PC-3 (cell line): ENCODE data around the gene TNRC6B. TPM values are rescaled to one million over a fixed set of nuclear protein-coding genes. Genes with fewer than 3 reads are reported as not detected.
"Not testable (repeated sequence)": the region's sequence is repeated elsewhere in the genome, so short reads cannot be mapped to it uniquely, and the experiment has no call there.

ENCODE experiments used
- ATAC-seq: fragments of 200-7000 bp; cut with Tn5 transposase; 2 replicates; pipeline ENCODE4 v1.9.1; 2020; ENCODE audit warnings: mild to moderate bottlenecking, moderate library complexity
- BruUV-seq: library from RNA; stranded (reverse); fragments of 400-500 nt; replicated peaks from 2 replicates; lab custom pipeline; 2021; lab: Mats Ljungman, UMichigan
- CTCF ChIA-PET: fragments of 300-600 bp; sonication (Branson Sonifier 250); formaldehyde crosslinking; loops from one replicate; lab custom pipeline; 2022; ENCODE audit warnings: antibody characterized with exemption; lab: Charles Lee
- POLR2A ChIA-PET: fragments of 300-600 bp; sonication (Branson Sonifier 250); formaldehyde crosslinking; loops from one replicate; lab custom pipeline; 2022; ENCODE audit warnings: antibody characterized with exemption; ENCODE audit not compliant: unreplicated experiment; lab: Charles Lee
- DNase-seq: peaks from one replicate; pipeline ENCODE4 v3.0.0-alpha.2; 2015
- H2AFZ ChIP-seq: fragments of 300-600 bp; sonication (generic); 2 replicates; pipeline ENCODE4 v1.6.0; 2016; ENCODE audit warnings: antibody characterized with exemption, low read length
- H3F3A ChIP-seq: fragments of 300-600 bp; sonication (generic); one replicate; pipeline ENCODE4 v1.6.0; 2017; ENCODE audit warnings: antibody characterized with exemption, low read length, control low read depth, mild to moderate bottlenecking; ENCODE audit not compliant: unreplicated experiment
- H3K27ac ChIP-seq: fragments of 300-600 bp; sonication (generic); 2 replicates; pipeline ENCODE4 v1.5.1; 2016; ENCODE audit warnings: mild to moderate bottlenecking, low read length
- H3K27me3 ChIP-seq: fragments of 300-600 bp; sonication (generic); 2 replicates; pipeline ENCODE4 v1.6.1; 2016; ENCODE audit warnings: low read length, mixed read lengths
- H3K36me3 ChIP-seq: fragments of 300-600 bp; sonication (generic); 2 replicates; pipeline ENCODE4 v1.6.1; 2016; ENCODE audit warnings: low read depth, mixed run types, low read length, mixed read lengths
- H3K4me1 ChIP-seq: fragments of 300-600 bp; sonication (generic); 2 replicates; pipeline ENCODE4 v1.5.1; 2016; ENCODE audit warnings: low read length; ENCODE audit not compliant: insufficient read depth
- H3K4me2 ChIP-seq: fragments of 300-600 bp; sonication (generic); 2 replicates; pipeline ENCODE4 v1.6.0; 2016; ENCODE audit warnings: low read length
- H3K4me3 ChIP-seq: fragments of 300-600 bp; sonication (generic); 2 replicates; pipeline ENCODE4 v1.5.1; 2016; ENCODE audit warnings: mild to moderate bottlenecking, low read length, mixed read lengths
- H3K79me2 ChIP-seq: fragments of 300-600 bp; sonication (generic); 2 replicates; pipeline ENCODE4 v1.6.1; 2017; ENCODE audit warnings: low read length, mixed read lengths
- H3K9ac ChIP-seq: fragments of 300-600 bp; sonication (generic); 2 replicates; pipeline ENCODE4 v1.6.0; 2016; ENCODE audit warnings: mild to moderate bottlenecking, low read length
- H3K9me2 ChIP-seq: fragments of 300-600 bp; sonication (generic); replicated peaks from 2 replicates; pipeline ENCODE4 v1.6.1; 2016; ENCODE audit warnings: mixed run types, low read length, mixed read lengths
- H3K9me3 ChIP-seq: fragments of 300-600 bp; sonication (generic); 2 replicates; pipeline ENCODE4 v1.6.1; 2016; ENCODE audit warnings: low read length, mixed read lengths
- H4K20me1 ChIP-seq: fragments of 300-600 bp; sonication (generic); 2 replicates; pipeline ENCODE4 v1.6.1; 2016; ENCODE audit warnings: low read length, mixed read lengths
- EZH2 ChIP-seq: fragments of 300-600 bp; sonication (generic); IDR thresholded peaks from one replicate; pipeline ENCODE4 v1.6.1; 2017; ENCODE audit warnings: antibody characterized with exemption, mild to moderate bottlenecking, low read length; ENCODE audit not compliant: unreplicated experiment
- EZH2phosphoT487 ChIP-seq: fragments of 300-600 bp; sonication (generic); IDR thresholded peaks from 2 replicates; pipeline ENCODE4 v1.6.1; 2018; ENCODE audit warnings: mild to moderate bottlenecking, antibody characterized with exemption, low read length, borderline replicate concordance
- intact Hi-C: fragments of 100-400 bp; cut with micrococcal nuclease; formaldehyde crosslinking; loops from 2 replicates; pipeline ENCODE4 v1.9.0; 2023
- total RNA-seq: library from RNA; depleted of rRNA; stranded (reverse); fragments of >200 nt; gene quantifications from 2 replicates; pipeline ENCODE4 v1.2.3, GENCODE V29; 2014
- TF ChIP-seq, protein P1 (sequence below): fragments of 300-600 bp; sonication (generic); conservative IDR thresholded peaks from 2 replicates; pipeline ENCODE4 v1.5.1; 2017; ENCODE audit warnings: antibody characterized with exemption, low read depth, mild to moderate bottlenecking, low read length

TNRC6B gene
- total RNA-seq, 1 experiment from 2014 or later, result 21.3 TPM

DNA sequence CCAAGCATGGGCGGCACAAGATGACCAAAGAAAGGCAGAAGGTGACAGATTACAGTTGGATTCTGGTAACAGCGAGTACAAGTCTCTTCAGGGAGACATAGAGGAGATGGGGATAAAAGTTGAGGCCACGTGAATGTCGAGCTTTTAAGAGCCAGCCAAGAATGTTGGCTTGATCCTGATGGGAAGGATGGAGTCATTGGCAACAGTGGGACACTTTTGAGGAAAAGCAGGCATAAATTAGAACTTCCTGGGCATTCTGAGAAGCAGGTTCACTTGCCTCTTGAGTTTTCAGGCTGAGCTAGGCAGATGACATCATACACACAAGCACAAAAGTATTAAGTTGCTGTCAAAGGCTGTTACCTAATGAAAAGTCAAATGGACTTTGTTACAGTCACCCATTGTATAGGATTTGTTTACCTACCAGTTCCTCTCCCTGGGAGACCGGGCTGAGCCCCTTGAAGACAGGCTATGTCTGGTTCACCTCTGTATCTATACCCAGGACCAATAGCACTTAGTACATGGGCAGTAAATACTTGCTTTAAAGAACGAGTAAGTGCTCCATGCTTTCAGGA, 41.1 kb downstream of the TNRC6B start:
- Histone ChIP-seq H3K79me2 (peaks cover 47% of the 10 kb centered on the region), H3K9me3 (no peaks in the 10 kb centered on the region), H3K36me3 (no peaks in the 10 kb centered on the region), H3K27me3 (no peaks in the 10 kb centered on the region), H2AFZ (no peak overlapping the region), H3F3A (no peaks in the 10 kb centered on the region), H3K9ac (no peak overlapping the region), H3K4me1 (no peaks in the 10 kb centered on the region), H4K20me1 (no peaks in the 10 kb centered on the region), H3K4me3 (no peak overlapping the region), H3K27ac (no peak overlapping the region), H3K9me2 (no peaks in the 10 kb centered on the region), H3K4me2 (no peak overlapping the region)
- ChIA-PET CTCF (no interaction called here), POLR2A (no interaction called here)
- no TSS peak for BruUV-seq
- DNase-seq, result no peak
- intact Hi-C loops, result no loop called here
- TF ChIP-seq EZH2phosphoT487, result no peak
- TF ChIP-seq EZH2, result no peak
- TF ChIP-seq, protein P1, sequence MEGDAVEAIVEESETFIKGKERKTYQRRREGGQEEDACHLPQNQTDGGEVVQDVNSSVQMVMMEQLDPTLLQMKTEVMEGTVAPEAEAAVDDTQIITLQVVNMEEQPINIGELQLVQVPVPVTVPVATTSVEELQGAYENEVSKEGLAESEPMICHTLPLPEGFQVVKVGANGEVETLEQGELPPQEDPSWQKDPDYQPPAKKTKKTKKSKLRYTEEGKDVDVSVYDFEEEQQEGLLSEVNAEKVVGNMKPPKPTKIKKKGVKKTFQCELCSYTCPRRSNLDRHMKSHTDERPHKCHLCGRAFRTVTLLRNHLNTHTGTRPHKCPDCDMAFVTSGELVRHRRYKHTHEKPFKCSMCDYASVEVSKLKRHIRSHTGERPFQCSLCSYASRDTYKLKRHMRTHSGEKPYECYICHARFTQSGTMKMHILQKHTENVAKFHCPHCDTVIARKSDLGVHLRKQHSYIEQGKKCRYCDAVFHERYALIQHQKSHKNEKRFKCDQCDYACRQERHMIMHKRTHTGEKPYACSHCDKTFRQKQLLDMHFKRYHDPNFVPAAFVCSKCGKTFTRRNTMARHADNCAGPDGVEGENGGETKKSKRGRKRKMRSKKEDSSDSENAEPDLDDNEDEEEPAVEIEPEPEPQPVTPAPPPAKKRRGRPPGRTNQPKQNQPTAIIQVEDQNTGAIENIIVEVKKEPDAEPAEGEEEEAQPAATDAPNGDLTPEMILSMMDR, result no peak
- no peak for ATAC-seq

DNA sequence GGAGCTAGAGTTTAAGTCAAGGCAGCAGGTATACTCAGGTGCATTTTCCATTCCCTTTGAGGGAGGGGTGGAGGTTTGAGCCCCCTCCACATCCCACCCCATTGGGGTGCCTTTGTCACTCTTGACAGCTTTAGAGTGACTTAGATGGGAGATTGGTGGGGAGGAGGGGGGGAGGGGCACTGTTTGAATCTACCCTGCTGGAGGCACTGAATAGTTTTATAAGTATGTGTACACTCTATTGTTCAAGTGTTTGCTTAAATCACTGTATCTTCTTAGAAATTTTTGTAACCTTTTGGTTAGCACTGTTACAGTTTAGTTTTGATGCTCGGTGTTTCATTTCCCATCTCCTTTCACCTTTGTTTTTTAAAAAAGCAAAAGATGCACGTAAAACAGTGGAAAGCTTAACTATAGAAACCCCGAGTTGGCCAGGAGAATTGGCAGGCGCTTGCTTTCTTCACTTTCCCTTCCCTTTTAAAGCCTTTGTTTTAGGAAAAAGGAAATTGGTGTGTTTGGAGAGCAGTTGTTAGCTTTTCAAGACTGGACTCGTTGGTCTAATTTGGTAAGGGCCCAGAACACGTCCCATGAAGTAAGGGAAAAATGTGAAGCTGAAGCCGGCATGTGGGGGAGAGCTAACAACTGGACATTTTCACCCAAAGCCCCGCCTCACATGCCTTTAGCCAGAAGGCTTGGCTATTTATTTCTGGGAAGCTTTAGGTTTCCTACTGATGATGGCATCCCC, 42.8 kb downstream of the TNRC6B start:
- Histone ChIP-seq H3K79me2 (peaks cover 57% of the 10 kb centered on the region), H3K27ac (no peak overlapping the region), H3K9me3 (no peaks in the 10 kb centered on the region), H4K20me1 (no peaks in the 10 kb centered on the region), H3K9me2 (no peaks in the 10 kb centered on the region), H3K4me2 (no peak overlapping the region), H3K9ac (no peak overlapping the region), H3K4me1 (no peaks in the 10 kb centered on the region), H3K4me3 (no peak overlapping the region), H3K36me3 (no peaks in the 10 kb centered on the region), H3F3A (no peaks in the 10 kb centered on the region), H2AFZ (no peak overlapping the region), H3K27me3 (no peaks in the 10 kb centered on the region)
- intact Hi-C loops, result no loop called here
- TF ChIP-seq EZH2 (no peak), EZH2phosphoT487 (no peak)
- TF ChIP-seq, protein P1, result no peak
- ChIA-PET POLR2A (no interaction called here), CTCF (no interaction called here)
- DNase-seq (no peak), ATAC-seq (peak; percentile 27; the same call in 1 of the 2 replicates)
- no TSS peak for BruUV-seq

- CTCF ChIA-PET, result no interaction called here
Observed at GRCh38 chr22:40221055-40221414, 43.3 kb downstream of the TNRC6B start.

DNA sequence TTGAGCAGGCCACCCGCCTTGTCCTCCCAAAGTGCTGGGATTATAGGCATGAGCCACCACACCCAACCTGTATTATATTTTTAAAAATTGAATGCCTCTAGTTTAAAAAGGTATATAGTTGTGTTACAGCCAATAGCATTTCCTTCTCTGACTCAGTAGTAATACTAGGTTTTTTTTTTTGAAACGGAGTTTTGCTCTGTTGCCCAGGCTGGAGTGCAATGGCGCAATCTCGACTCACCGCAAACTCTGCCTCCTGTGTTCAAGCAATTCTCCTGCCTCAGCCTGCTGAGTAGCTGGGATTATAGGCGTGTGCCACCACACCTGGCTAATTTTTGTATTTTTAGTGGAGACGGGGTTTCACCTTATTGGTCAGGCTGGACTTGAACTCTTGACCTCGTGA, 45.3 kb downstream of the TNRC6B start:
- H3K4me2 ChIP-seq, BruUV-seq, H4K20me1 ChIP-seq, ATAC-seq, H3F3A ChIP-seq, H3K27ac ChIP-seq, POLR2A ChIA-PET, H3K4me1 ChIP-seq, H3K9me2 ChIP-seq, H3K9ac ChIP-seq, H3K9me3 ChIP-seq, H3K27me3 ChIP-seq, CTCF ChIA-PET, H2AFZ ChIP-seq, DNase-seq, intact Hi-C loops, H3K4me3 ChIP-seq, H3K36me3 ChIP-seq: not testable (repeated sequence)
- H3K79me2 ChIP-seq, result peaks cover 51% of the 10 kb centered on the region

More at GRCh38 chr22:40221055-40221414, 43.3 kb downstream of the TNRC6B start:
- Histone ChIP-seq H3K9me3 (no peaks in the 10 kb centered on the region), H3K27ac (no peak overlapping the region), H3K4me2 (no peak overlapping the region), H3K27me3 (no peaks in the 10 kb centered on the region), H3K4me3 (no peak overlapping the region), H3K9ac (no peak overlapping the region), H3F3A (no peaks in the 10 kb centered on the region), H2AFZ (no peak overlapping the region), H3K36me3 (no peaks in the 10 kb centered on the region), H4K20me1 (no peaks in the 10 kb centered on the region), H3K9me2 (no peaks in the 10 kb centered on the region), H3K4me1 (no peaks in the 10 kb centered on the region), H3K79me2 (peaks cover 55% of the 10 kb centered on the region)
- POLR2A ChIA-PET, result no interaction called here
- BruUV-seq, result no TSS peak
- ATAC-seq (no peak), DNase-seq (no peak)
- TF ChIP-seq EZH2phosphoT487 (no peak), EZH2 (no peak)
- TF ChIP-seq, protein P1, result no peak
- intact Hi-C loops, result no loop called here
